HepG2 (cell line): ENCODE results near the gene FMNL1. TPM values are rescaled to one million over a fixed set of nuclear protein-coding genes. Genes with fewer than 3 reads are reported as not detected.

Source experiments
- ATF4 ChIP-seq, 2 experiments: fragments of 450-650 bp in 1 of 2; sonication (generic) in 1 of 2; formaldehyde crosslinking; IDR thresholded peaks; 2 replicates each; pipeline versions ENCODE4 v1.5.0 to v1.8.0; 2020 to 2022; ENCODE audit warnings: mild to moderate bottlenecking in 1 of 2, missing genetic modification reagents in 1 of 2
- ATM ChIP-seq: fragments of 450-650 bp; IDR thresholded peaks from 2 replicates; pipeline ENCODE4 v1.7.1; 2017; ENCODE audit warnings: mild to moderate bottlenecking, borderline replicate concordance
- CERS6 ChIP-seq: sonication (generic); formaldehyde crosslinking; IDR thresholded peaks from 2 replicates; pipeline ENCODE4 v1.5.0; 2020; ENCODE audit warnings: missing genetic modification reagents
- DBP ChIP-seq: sonication (generic); formaldehyde crosslinking; IDR thresholded peaks from 2 replicates; pipeline ENCODE4 v1.4.0; 2020; ENCODE audit warnings: missing genetic modification reagents; ENCODE audit errors: not compliant biosample characterization
- DPF2 ChIP-seq: sonication (generic); formaldehyde crosslinking; IDR thresholded peaks from 2 replicates; pipeline ENCODE4 v1.4.0; 2020; ENCODE audit warnings: mild to moderate bottlenecking, low read depth, missing genetic modification reagents, borderline replicate concordance
- JUN ChIP-seq: sonication (generic); formaldehyde crosslinking; IDR thresholded peaks from 2 replicates; pipeline ENCODE4 v1.4.0; 2020; ENCODE audit warnings: mild to moderate bottlenecking, missing genetic modification reagents
- KDM6A ChIP-seq: IDR thresholded peaks from 2 replicates; pipeline ENCODE4 v1.6.1; 2016; ENCODE audit warnings: low read depth
- MTA3 ChIP-seq: sonication (generic); formaldehyde crosslinking; IDR thresholded peaks from 2 replicates; pipeline ENCODE4 v1.4.0; 2020; ENCODE audit warnings: missing genetic modification reagents
- NFATC3 ChIP-seq: sonication (generic); formaldehyde crosslinking; IDR thresholded peaks from 2 replicates; pipeline ENCODE4 v1.5.1; 2020; ENCODE audit warnings: mild to moderate bottlenecking, missing genetic modification reagents
- NR0B2 ChIP-seq: sonication (generic); formaldehyde crosslinking; IDR thresholded peaks from 2 replicates; pipeline ENCODE4 v1.4.0; 2020; ENCODE audit warnings: mild to moderate bottlenecking, missing genetic modification reagents
- RNF2 ChIP-seq: fragments of 450-650 bp; conservative IDR thresholded peaks from 2 replicates; pipeline ENCODE4 v1.6.1; 2016; ENCODE audit warnings: low read depth
- SRSF1 ChIP-seq: fragments of 200-400 bp; formaldehyde crosslinking; optimal IDR thresholded peaks from 2 replicates; pipeline ENCODE3; 2017; ENCODE audit warnings: mild to moderate bottlenecking, low read depth, low read length, moderate library complexity
- TEAD2 ChIP-seq: sonication (generic); formaldehyde crosslinking; IDR thresholded peaks from 2 replicates; pipeline ENCODE4 v1.9.0; 2021; ENCODE audit warnings: missing genetic modification reagents
- TEF ChIP-seq: sonication (generic); formaldehyde crosslinking; IDR thresholded peaks from 2 replicates; pipeline ENCODE4 v1.5.0; 2020; ENCODE audit warnings: missing genetic modification reagents
- TRAFD1 ChIP-seq: sonication (generic); formaldehyde crosslinking; IDR thresholded peaks from 2 replicates; pipeline ENCODE4 v1.5.1; 2020; ENCODE audit warnings: missing genetic modification reagents, mild to moderate bottlenecking, borderline replicate concordance
- ZBTB25 ChIP-seq: IDR thresholded peaks from 2 replicates; pipeline ENCODE4 v1.6.1; 2018; ENCODE audit warnings: missing genetic modification reagents
- ZBTB44 ChIP-seq: sonication (generic); formaldehyde crosslinking; IDR thresholded peaks from 2 replicates; pipeline ENCODE4 v1.4.0; 2020; ENCODE audit warnings: missing genetic modification reagents
- ZFP36L1 ChIP-seq: sonication (generic); formaldehyde crosslinking; IDR thresholded peaks from 2 replicates; pipeline ENCODE4 v1.8.0; 2022; ENCODE audit warnings: mild to moderate bottlenecking, missing genetic modification reagents, moderate library complexity
- ZNF260 ChIP-seq: sonication (generic); formaldehyde crosslinking; IDR thresholded peaks from 2 replicates; pipeline ENCODE4 v1.4.0; 2020; ENCODE audit warnings: missing genetic modification reagents, low read depth, mild to moderate bottlenecking, borderline replicate concordance
- ZNF547 ChIP-seq: sonication (generic); formaldehyde crosslinking; IDR thresholded peaks from 2 replicates; pipeline ENCODE4 v1.5.1; 2020; ENCODE audit warnings: mild to moderate bottlenecking, missing genetic modification reagents
- ZNF777 ChIP-seq: sonication (generic); formaldehyde crosslinking; IDR thresholded peaks from 2 replicates; pipeline ENCODE4 v1.4.0; 2020; ENCODE audit warnings: missing genetic modification reagents
- ZSCAN21 ChIP-seq: sonication (generic); formaldehyde crosslinking; IDR thresholded peaks from 2 replicates; pipeline ENCODE4 v1.8.0; 2022; ENCODE audit warnings: mild to moderate bottlenecking, missing genetic modification reagents, moderate library complexity, borderline replicate concordance
- polyA plus RNA-seq, 8 experiments: library from polyadenylated mRNA; depleted of rRNA in 3 of 8; stranded (reverse) in 7 of 8; unstranded in 1 of 8; fragments of >200 nt; fragmentation: Illumina TruSeq in 4 of 8; extraction: Trizol in 4 of 8; gene quantifications; 2 replicates each; pipeline versions ENCODE4 v1.2.1 to v1.2.3, GENCODE V29; 2011 to 2016; ENCODE audit warnings: low read depth in 4 of 8, missing spikeins in 1 of 8, mixed read lengths in 1 of 8; ENCODE audit not compliant: insufficient read depth in 1 of 8
- total RNA-seq, 5 experiments: library from RNA; depleted of rRNA; stranded (reverse); fragments of >200 nt; fragmentation: Illumina TruSeq; extraction: Trizol; gene quantifications; 2 replicates each; pipeline ENCODE4 v1.2.3, GENCODE V29; 2016; ENCODE audit warnings: low read depth in 1 of 5

Gene FMNL1
- total and polyA plus RNA-seq, 2 of the 13 experiments (the other 11 are each of a cell fraction or from before 2014, with no cell fraction given), result 0.53 to 0.70 TPM

- TF ChIP-seq TEAD2 (CRISPR knock-in tag) (no peak), TEF (no peak), ATM (no peak), ZFP36L1 (CRISPR knock-in tag) (no peak), DBP (CRISPR knock-in tag) (no peak), ZNF777 (CRISPR knock-in tag) (no peak), DPF2 (CRISPR knock-in tag) (no peak), ATF4 (CRISPR knock-in tag; IDR thresholded peaks at IDR 0.05) (no peak), ZNF547 (CRISPR knock-in tag) (no peak), ZBTB44 (CRISPR knock-in tag) (no peak), ZSCAN21 (no peak), SRSF1 (no peak), JUN (CRISPR knock-in tag) (no peak), KDM6A (CRISPR knock-in tag) (no peak), NFATC3 (CRISPR knock-in tag) (no peak), ZBTB25 (CRISPR knock-in tag) (0 out of 2 replicates have a peak, but pooled peaks have one; percentile 41), MTA3 (CRISPR knock-in tag) (no peak), RNF2 (no peak), ZNF260 (CRISPR knock-in tag) (no peak), TRAFD1 (CRISPR knock-in tag) (no peak), NR0B2 (no peak), CERS6 (CRISPR knock-in tag) (no peak)
These were observed 55.6 kb downstream of the FMNL1 start (continued) for GRCh38 chr17:45277216-45277849.
